IMR-90 (cell line): Measurements from ENCODE around the gene IFT20. TPM values are rescaled to one million over a fixed set of nuclear protein-coding genes. Genes with fewer than 3 reads are reported as not detected.

Source experiments
- ATAC-seq: fragments of 200-7000 bp; cut with Tn5 transposase; 2 replicates; pipeline ENCODE4 v1.9.1; 2020; ENCODE audit warnings: low read depth, mild to moderate bottlenecking, moderate library complexity
- BruUV-seq: library from RNA; stranded (reverse); fragments of 400-500 nt; replicated peaks from 2 replicates; lab custom pipeline; 2021; lab: Mats Ljungman, UMichigan
- CTCF ChIA-PET: fragments of 300-600 bp; formaldehyde crosslinking; extraction: SDS; loops from one replicate; lab custom pipeline; 2021; ENCODE audit warnings: antibody characterized with exemption; lab: Yijun Ruan, JAX
- POLR2A ChIA-PET: fragments of 300-600 bp; sonication (Branson Sonifier 250); formaldehyde crosslinking; loops from one replicate; lab custom pipeline; 2022; ENCODE audit warnings: antibody characterized with exemption; ENCODE audit not compliant: unreplicated experiment; lab: Charles Lee
- DNase-seq: peaks from one replicate; pipeline ENCODE4 v3.0.0; 2013
- H2AFZ ChIP-seq: replicated peaks from 2 replicates; pipeline ENCODE3; 2013; ENCODE audit warnings: low read length, mild to moderate bottlenecking; ENCODE audit not compliant: poor library complexity
- H2AK5ac ChIP-seq: 2 replicates; pipeline ENCODE4 v1.6.1; 2013; ENCODE audit warnings: low read depth, low read length, inconsistent platforms
- H2AK9ac ChIP-seq: replicated peaks from 2 replicates; pipeline ENCODE3; 2013; ENCODE audit warnings: mild to moderate bottlenecking, low read depth, low read length, moderate library complexity; ENCODE audit not compliant: poor library complexity
- H2BK120ac ChIP-seq: 2 replicates; pipeline ENCODE4 v1.6.1; 2013; ENCODE audit warnings: low read depth, low read length, inconsistent platforms
- H2BK15ac ChIP-seq: 3 replicates; pipeline ENCODE4 v1.6.1; 2013; ENCODE audit warnings: low read depth, low read length, inconsistent platforms
- H2BK20ac ChIP-seq: 2 replicates; pipeline ENCODE4 v1.6.1; 2013; ENCODE audit warnings: low read depth, mild to moderate bottlenecking, inconsistent platforms, low read length, moderate library complexity
- H2BK5ac ChIP-seq: 2 replicates; pipeline ENCODE4 v1.6.1; 2013; ENCODE audit warnings: mild to moderate bottlenecking, low read depth, low read length, inconsistent platforms; ENCODE audit not compliant: poor library complexity, severe bottlenecking
- H3K14ac ChIP-seq: replicated peaks from 2 replicates; pipeline ENCODE4 v1.6.1; 2013; ENCODE audit warnings: low read depth, low read length, inconsistent platforms
- H3K18ac ChIP-seq: 2 replicates; pipeline ENCODE4 v1.6.1; 2013; ENCODE audit warnings: low read depth, low read length, control low read depth
- H3K23ac ChIP-seq: 2 replicates; pipeline ENCODE4 v1.6.1; 2013; ENCODE audit warnings: low read depth, low read length, inconsistent platforms
- H3K27ac ChIP-seq: 2 replicates; pipeline ENCODE4 v1.5.1; 2013; ENCODE audit warnings: mild to moderate bottlenecking, control low read depth, low read length; ENCODE audit not compliant: insufficient read depth
- H3K27me3 ChIP-seq: 2 replicates; pipeline ENCODE4 v1.6.1; 2013; ENCODE audit warnings: low read length; ENCODE audit not compliant: control insufficient read depth, insufficient read depth
- H3K36me3 ChIP-seq: 2 replicates; pipeline ENCODE4 v1.6.1; 2013; ENCODE audit warnings: low read length, mixed read lengths; ENCODE audit not compliant: control insufficient read depth, insufficient read depth
- H3K4ac ChIP-seq: 2 replicates; pipeline ENCODE4 v1.6.1; 2013; ENCODE audit warnings: low read depth, low read length, inconsistent platforms
- H3K4me1 ChIP-seq: 2 replicates; pipeline ENCODE4 v1.6.1; 2013; ENCODE audit warnings: low read length, mixed read lengths; ENCODE audit not compliant: control insufficient read depth, insufficient read depth
- H3K4me2 ChIP-seq: 2 replicates; pipeline ENCODE4 v1.6.1; 2013; ENCODE audit warnings: low read depth, mild to moderate bottlenecking, control low read depth, low read length, moderate library complexity
- H3K4me3 ChIP-seq: 2 replicates; pipeline ENCODE4 v1.5.1; 2013; ENCODE audit warnings: low read depth, mild to moderate bottlenecking, control low read depth, low read length, moderate library complexity; ENCODE audit not compliant: insufficient read depth
- H3K56ac ChIP-seq: 2 replicates; pipeline ENCODE4 v1.6.1; 2013; ENCODE audit warnings: low read length, inconsistent platforms; ENCODE audit not compliant: insufficient read depth; ENCODE audit errors: extremely low read depth
- H3K79me1 ChIP-seq, 2 experiments: 2 replicates each; pipeline ENCODE4 v1.6.1; 2013; ENCODE audit warnings: low read length in 2 of 2, inconsistent platforms in 1 of 2, low read depth in 1 of 2
- H3K9ac ChIP-seq: 2 replicates; pipeline ENCODE4 v1.6.1; 2013; ENCODE audit warnings: low read depth, low read length, control low read depth
- H3K9me1 ChIP-seq: 2 replicates; pipeline ENCODE4 v1.6.1; 2013; ENCODE audit warnings: low read length, inconsistent platforms; ENCODE audit not compliant: insufficient read depth
- H3K9me3 ChIP-seq: 2 replicates; pipeline ENCODE4 v1.6.1; 2013; ENCODE audit warnings: low read length; ENCODE audit not compliant: control insufficient read depth, insufficient read depth
- H4K20me1 ChIP-seq: 2 replicates; pipeline ENCODE4 v1.6.1; 2013; ENCODE audit warnings: low read length, inconsistent platforms; ENCODE audit not compliant: insufficient read depth
- H4K5ac ChIP-seq: 2 replicates; pipeline ENCODE4 v1.6.1; 2013; ENCODE audit warnings: mild to moderate bottlenecking, low read depth, low read length, control low read depth
- H4K8ac ChIP-seq, 2 experiments: 2 replicates each; pipeline ENCODE4 v1.6.1; 2013; ENCODE audit warnings: low read depth in 2 of 2, low read length in 2 of 2, control low read depth in 1 of 2, inconsistent platforms in 1 of 2
- H4K91ac ChIP-seq: 2 replicates; pipeline ENCODE4 v1.6.1; 2013; ENCODE audit warnings: low read depth, low read length, inconsistent platforms; ENCODE audit not compliant: insufficient read depth
- CEBPB ChIP-seq: IDR thresholded peaks from 2 replicates; pipeline ENCODE4 v1.6.1; 2012; ENCODE audit warnings: low read depth, low read length, improper control_type of control experiment
- MAFK ChIP-seq: IDR thresholded peaks from 2 replicates; pipeline ENCODE4 v1.6.1; 2012; ENCODE audit warnings: low read depth, low read length, improper control_type of control experiment
- MAZ ChIP-seq: IDR thresholded peaks from 2 replicates; pipeline ENCODE4 v1.6.1; 2012; ENCODE audit warnings: low read depth, mild to moderate bottlenecking, low read length, improper control_type of control experiment, moderate library complexity, borderline replicate concordance
- MXI1 ChIP-seq: IDR thresholded peaks from 2 replicates; pipeline ENCODE4 v1.6.1; 2012; ENCODE audit warnings: low read depth, mild to moderate bottlenecking, low read length, moderate library complexity, borderline replicate concordance
- POLR2A ChIP-seq: IDR thresholded peaks from 2 replicates; pipeline ENCODE4 v1.6.1; 2012; ENCODE audit warnings: mild to moderate bottlenecking, low read depth, low read length
- RAD21 ChIP-seq: IDR thresholded peaks from 2 replicates; pipeline ENCODE4 v1.6.1; 2012; ENCODE audit warnings: low read length, improper control_type of control experiment
- RCOR1 ChIP-seq: IDR thresholded peaks from 2 replicates; pipeline ENCODE4 v1.6.1; 2012; ENCODE audit warnings: mild to moderate bottlenecking, low read length, improper control_type of control experiment; ENCODE audit not compliant: insufficient replicate concordance
- RFX5 ChIP-seq: IDR thresholded peaks from 2 replicates; pipeline ENCODE4 v1.8.0; 2012; ENCODE audit warnings: low read depth, mild to moderate bottlenecking, low read length, moderate library complexity
- WGBS, 2 experiments: methylation state at CpG; one replicate each; pipeline versions ENCODE4 v1.1.5 to v1.1.7; 2013; ENCODE audit warnings: missing lambda C conversion rate in 2 of 2; ENCODE audit not compliant: insufficient read length in 1 of 2; ENCODE audit errors: extremely low coverage in 2 of 2; 5-methylcytosine and 5-hydroxymethylcytosine counted together
- dilution Hi-C: fragments of 300-500 bp; cut with HindIII; formaldehyde crosslinking; loops from one replicate; pipeline ENCODE4 v1.14.3; 2018; ENCODE audit warnings: low sequenced_read_pairs; ENCODE audit not compliant: unreplicated experiment
- in situ Hi-C: fragments of 300-500 bp; cut with MboI; formaldehyde crosslinking; loops from 3 replicates; pipeline ENCODE4 v1.14.3; 2019; ENCODE audit warnings: low sequenced_read_pairs, inconsistent platforms, mixed read lengths
- intact Hi-C: fragments of 100-400 bp; cut with micrococcal nuclease; formaldehyde crosslinking; loops from 2 replicates; pipeline ENCODE4 v1.10.0; 2022
- polyA plus RNA-seq, 3 experiments: library from polyadenylated mRNA; depleted of rRNA; stranded (reverse); fragments of >200 nt; gene quantifications; 2 replicates each; pipeline ENCODE4 v1.2.3, GENCODE V29; 2012; ENCODE audit warnings: low replicate concordance in 1 of 3
- total RNA-seq: library from RNA; depleted of rRNA; stranded (reverse); fragments of >200 nt; gene quantifications from 2 replicates; pipeline ENCODE4 v1.2.3, GENCODE V29; 2012
- TF ChIP-seq, protein P1 (sequence below): fragments of 150-350 bp; IDR thresholded peaks from 2 replicates; pipeline ENCODE4 v1.6.1; 2017; ENCODE audit warnings: mild to moderate bottlenecking, antibody characterized with exemption, low read length, low read depth
- TF ChIP-seq, protein P2 (sequence below): fragments of 150-350 bp; IDR thresholded peaks from 2 replicates; pipeline ENCODE4 v1.6.1; 2016; ENCODE audit warnings: low read depth, mild to moderate bottlenecking, low read length, moderate library complexity, borderline replicate concordance

The IFT20 gene
- total and polyA plus RNA-seq, 2 of the 4 experiments (the other 2 are of a cell fraction), result 25.5 to 46.3 TPM

DNA sequence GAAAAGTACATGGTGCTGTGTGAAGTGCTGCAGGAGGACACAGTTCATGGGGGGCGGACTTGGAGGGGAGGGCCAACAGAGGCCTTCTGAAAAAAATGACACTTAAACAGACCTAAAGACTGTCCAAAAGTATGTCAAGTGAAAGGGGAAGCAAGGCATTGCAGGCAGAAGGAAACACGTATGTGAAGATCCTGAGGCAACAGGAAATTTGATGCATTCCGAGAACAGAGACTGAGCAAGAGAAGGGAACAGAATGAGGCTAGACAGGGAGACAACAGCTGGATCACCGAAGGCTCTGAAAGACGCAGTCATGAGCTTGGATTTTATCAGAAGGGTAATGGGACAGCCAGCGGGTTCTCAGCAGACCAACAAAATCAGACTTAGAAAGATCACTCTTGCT, 1.1 kb downstream of the IFT20 start:
- Histone ChIP-seq H3K56ac (no peak overlapping the region), H2BK15ac (no peak overlapping the region), H3K4me2 (peak overlapping the region; percentile 92), H3K4me3 (peak overlapping the region; percentile 59), H2BK20ac (no peak overlapping the region), H4K20me1 (peaks cover 41% of the 10 kb centered on the region; the same call in 1 of the 2 replicates), H4K8ac (peak overlapping the region in 1 of 2 experiments; percentile 62; a peak in 2 of 4 replicates), H3K36me3 (peaks cover 21% of the 10 kb centered on the region), H4K91ac (no peak overlapping the region), H2BK5ac (no peak overlapping the region), H4K5ac (no peak overlapping the region), H3K14ac (peak overlapping the region; percentile 90), H3K4ac (peak overlapping the region; percentile 44), H3K9ac (peak overlapping the region; percentile 82), H3K9me1 (peaks cover 12% of the 10 kb centered on the region), H3K4me1 (peaks cover 13% of the 10 kb centered on the region), H2AK9ac (peak overlapping the region; percentile 92), H2AFZ (no peak overlapping the region), H2AK5ac (peak overlapping the region; percentile 40; the same call in 1 of the 2 replicates), H3K18ac (no peak overlapping the region), H3K9me3 (no peaks in the 10 kb centered on the region), H3K23ac (peak overlapping the region; percentile 74; the same call in 1 of the 2 replicates), H3K79me1 (peaks cover 35 to 82% of the 10 kb centered on the region in 2 experiments), H3K27ac (peak overlapping the region; percentile 60; the same call in 1 of the 2 replicates), H3K27me3 (no peaks in the 10 kb centered on the region), H2BK120ac (no peak overlapping the region)
- dilution Hi-C loops, result no loop called here
- CTCF ChIA-PET, result interaction anchor here (0.8 kb wide), 1 partner anchor 83 kb away, joined by 3 read pairs; no protein-coding TSS in a partner anchor
- POLR2A ChIA-PET, result interaction anchor here (0.6 to 1.8 kb wide), 2 partner anchors 13 to 142 kb away, joined by 6 to 8 read pairs; no protein-coding TSS in a partner anchor
- DNase-seq, result peak; percentile 19
- BruUV-seq, result TSS peak; percentile 27
- ATAC-seq, result no peak
- in situ Hi-C loops, result loop anchor here (25.0 kb wide), 1 partner anchor 797 kb away; no protein-coding TSS in a partner anchor
- WGBS, 2 experiments, result 53% methylated on average over 5 of the region's 6 CpGs; no CpG with 5 or more reads in 1 of the 2 experiments
- TF ChIP-seq MXI1 (no peak), MAFK (no peak), POLR2A (no peak), MAZ (no peak), RAD21 (no peak), CEBPB (no peak), RCOR1 (no peak), RFX5 (no peak)
- TF ChIP-seq, protein P1, sequence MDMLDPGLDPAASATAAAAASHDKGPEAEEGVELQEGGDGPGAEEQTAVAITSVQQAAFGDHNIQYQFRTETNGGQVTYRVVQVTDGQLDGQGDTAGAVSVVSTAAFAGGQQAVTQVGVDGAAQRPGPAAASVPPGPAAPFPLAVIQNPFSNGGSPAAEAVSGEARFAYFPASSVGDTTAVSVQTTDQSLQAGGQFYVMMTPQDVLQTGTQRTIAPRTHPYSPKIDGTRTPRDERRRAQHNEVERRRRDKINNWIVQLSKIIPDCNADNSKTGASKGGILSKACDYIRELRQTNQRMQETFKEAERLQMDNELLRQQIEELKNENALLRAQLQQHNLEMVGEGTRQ, result no peak
- TF ChIP-seq, protein P2, sequence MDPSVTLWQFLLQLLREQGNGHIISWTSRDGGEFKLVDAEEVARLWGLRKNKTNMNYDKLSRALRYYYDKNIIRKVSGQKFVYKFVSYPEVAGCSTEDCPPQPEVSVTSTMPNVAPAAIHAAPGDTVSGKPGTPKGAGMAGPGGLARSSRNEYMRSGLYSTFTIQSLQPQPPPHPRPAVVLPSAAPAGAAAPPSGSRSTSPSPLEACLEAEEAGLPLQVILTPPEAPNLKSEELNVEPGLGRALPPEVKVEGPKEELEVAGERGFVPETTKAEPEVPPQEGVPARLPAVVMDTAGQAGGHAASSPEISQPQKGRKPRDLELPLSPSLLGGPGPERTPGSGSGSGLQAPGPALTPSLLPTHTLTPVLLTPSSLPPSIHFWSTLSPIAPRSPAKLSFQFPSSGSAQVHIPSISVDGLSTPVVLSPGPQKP, result no peak
- intact Hi-C loops, result loop anchor here (5.0 to 10.0 kb wide), 2 partner anchors 82 to 289 kb away; partner anchors contain the start of gene NLK
